Stimulated activated CD8-positive, alpha-beta memory T cell treated with anti-CD3 and anti-CD28 coated beads, Interleukin-12 subunit alpha, Interleukin-12 subunit beta, amount 100 ng/mL, for 4 hours (primary cell): ENCODE measurements around the gene USP9X.
A peak's percentile ranks its signal among the peaks of the same experiment; 100 is the strongest.
"Not testable (repeated sequence)": the region's sequence is repeated elsewhere in the genome, so short reads cannot be mapped to it uniquely, and the experiment has no call there.

ENCODE experiments used
- DNase-seq: peaks from one replicate; pipeline ENCODE4 v3.0.0-alpha.2; 2020; ENCODE audit warnings: low read depth

Gene USP9X

DNA sequence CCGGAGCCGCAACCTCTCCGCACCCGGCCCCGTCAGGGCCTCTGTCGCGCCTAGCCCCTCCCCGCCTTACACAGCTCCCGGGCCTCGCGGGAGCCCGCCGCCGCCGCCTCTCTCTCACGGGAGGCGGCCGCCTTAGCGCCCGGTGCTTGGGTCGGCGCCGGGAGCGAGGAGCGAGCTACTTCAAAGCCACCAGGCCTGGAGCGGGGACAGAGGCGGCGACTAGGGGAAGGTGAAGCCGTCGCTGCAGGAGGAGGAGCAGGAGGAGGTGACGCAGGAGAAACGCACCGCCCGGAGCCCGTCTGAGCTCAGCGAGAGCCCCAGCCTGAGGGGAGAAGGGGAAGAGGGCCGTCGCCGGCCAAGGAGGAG lies 250 bp downstream of the USP9X start:
- DNase-seq: peak; percentile 53

- peak; percentile 29 for DNase-seq
These were observed 807 bp downstream of the USP9X start for GRCh38 chrX:41085878-41086626.

DNA sequence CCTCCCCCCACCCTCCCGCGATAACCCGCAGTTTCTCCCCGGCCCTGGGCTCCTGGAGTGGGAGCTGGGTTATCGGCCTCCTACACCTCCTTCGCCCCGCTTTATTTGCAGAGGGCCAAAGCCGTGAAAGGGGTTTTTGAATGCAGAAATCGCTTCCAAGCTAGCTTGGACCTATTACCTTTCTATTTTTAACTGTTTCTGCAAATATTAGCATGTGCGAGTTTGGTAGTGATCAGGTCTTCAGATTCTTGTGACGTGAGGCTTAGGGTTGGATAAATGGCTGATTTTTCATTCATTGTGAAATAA lies 1.3 kb downstream of the USP9X start:
- DNase-seq: no peak

GRCh38 chrX:41087201-41087600 lies 2.0 kb downstream of the USP9X start:
- no peak for DNase-seq

GRCh38 chrX:41090568-41091238 lies 5.5 kb downstream of the USP9X start:
- DNase-seq: no peak

DNA sequence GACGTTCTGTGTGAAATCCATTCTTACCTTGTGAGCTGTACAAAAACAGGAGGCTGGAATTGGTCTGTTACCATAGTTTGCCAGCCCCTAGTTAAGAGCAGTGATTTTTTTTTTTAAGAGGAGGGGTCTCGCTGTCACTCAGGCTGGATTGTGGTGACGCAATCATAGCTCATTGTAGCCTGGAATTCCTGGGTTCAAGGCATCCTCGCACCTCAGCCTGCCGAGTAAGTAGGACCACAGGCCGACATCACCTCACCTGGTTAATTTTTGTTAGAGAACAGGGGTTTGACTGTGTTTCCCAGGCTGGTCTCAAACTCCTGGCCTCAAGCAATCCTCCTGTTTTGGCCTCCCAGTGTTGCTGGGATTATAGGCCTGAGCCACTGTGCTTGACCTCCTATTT lies 7.5 kb downstream of the USP9X start:
- no peak for DNase-seq

GRCh38 chrX:41095174-41095573 lies 9.9 kb downstream of the USP9X start:
- DNase-seq: no peak

GRCh38 chrX:41095908-41096307 lies 10.7 kb downstream of the USP9X start:
- DNase-seq: no peak

DNA sequence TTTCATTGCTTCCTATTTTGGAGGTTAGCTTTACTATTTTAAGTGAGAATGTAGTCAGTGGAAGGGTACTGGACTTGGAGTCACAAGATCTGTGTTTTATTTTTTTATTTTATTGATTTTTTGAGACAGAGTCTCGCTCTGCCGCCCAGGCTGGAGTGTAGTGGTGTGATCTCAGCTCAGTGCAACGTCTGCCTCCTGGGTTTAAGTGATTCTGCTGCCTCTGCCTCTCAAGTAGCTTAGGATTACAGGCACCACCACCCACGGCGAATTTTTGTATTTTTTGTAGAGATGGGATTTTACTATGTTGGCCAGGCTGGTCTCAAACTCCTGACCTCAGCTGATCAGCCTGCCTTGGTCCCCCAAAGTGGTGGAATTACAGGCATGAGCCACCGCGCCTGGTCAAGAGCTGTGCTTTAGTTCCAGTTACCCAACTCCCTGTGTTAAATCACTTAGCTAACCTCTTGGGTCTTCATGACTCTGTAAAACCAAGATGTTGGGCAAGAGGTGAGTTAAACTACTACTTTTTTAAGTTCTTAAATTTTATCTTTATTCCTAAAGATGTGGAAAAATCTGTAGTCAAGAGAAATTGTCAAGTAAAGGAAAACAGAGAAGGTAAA lies 11.2 kb downstream of the USP9X start:
- DNase-seq: no peak

DNA sequence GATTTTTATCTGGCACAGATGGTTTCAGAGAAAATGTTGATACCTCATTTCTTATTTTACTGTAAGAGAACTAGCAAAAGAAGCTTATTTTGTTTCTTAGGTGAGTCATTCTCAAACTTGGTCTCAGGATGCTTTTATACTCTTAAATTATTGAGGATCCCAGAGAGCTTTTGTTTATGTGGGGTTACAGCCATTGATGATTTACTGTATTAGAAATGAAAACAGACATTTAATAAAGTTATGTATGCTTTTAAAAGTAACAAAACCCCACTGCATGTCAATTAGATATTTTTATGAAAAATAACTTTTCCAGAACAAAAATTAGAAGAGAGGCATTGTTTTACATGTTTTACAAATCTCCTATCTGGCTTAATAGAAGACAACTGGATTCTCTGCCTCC lies 12.1 kb downstream of the USP9X start:
- no peak for DNase-seq

GRCh38 chrX:41100200-41100599 lies 15.0 kb downstream of the USP9X start:
- DNase-seq: no peak

- no peak for DNase-seq
These were observed 15.6 kb downstream of the USP9X start for GRCh38 chrX:41100819-41101218.

DNA sequence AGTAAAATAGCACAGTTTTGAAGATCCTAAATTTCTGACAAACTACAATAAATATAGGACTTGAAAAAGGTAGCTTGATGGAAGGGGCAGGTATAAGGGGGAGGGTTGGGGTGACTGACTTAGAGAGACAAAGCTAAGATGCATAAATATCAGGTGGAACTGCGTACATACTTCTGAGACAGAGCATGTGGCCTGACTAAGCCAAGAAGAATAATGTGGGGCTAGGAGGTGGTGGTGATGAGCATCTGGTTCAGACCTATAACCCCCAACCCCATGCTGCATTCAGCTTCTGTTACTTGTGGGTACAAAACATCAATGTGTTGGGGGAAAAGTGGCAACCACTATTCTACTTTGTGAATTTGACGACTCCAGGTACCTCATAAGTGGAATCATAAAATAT lies 19.8 kb downstream of the USP9X start:
- DNase-seq: no peak

DNA sequence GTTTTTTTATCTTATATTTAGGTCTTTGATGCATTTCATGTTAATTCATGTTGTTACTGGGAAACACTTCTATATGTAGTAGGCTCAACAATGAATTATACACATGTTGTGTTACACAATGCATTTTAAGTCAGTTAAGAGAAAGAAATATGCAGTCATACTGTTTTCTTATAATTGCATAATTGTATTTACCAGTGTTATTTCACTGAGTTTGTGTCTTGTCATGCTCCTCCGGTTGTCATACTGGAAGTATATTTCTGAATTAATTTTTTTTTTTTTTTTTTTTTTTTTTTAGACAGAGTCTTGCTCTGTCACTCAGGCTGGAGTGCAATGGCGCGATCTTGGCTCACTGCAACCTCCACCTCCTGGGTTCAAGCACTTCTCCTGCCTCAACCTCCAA lies 21.0 kb downstream of the USP9X start:
- DNase-seq: not testable (repeated sequence)

DNA sequence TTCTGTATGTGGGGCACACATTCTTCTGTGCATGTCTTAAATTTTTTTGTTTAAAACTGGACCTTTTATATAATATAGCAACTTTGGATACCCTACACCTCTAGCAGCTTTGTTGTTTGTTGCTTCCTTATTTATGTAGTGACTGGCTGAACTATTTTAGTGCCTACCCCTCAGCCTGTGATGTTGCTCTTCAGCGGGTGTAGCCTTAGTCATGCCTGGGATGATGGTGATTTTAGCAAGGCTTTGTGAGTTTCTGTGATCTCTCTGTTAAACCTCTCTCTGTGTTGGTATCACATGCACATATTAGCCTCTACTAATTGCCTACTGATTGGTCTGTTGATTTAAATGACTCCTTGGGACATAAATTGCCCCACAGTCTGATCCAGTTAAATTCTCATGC lies 22.8 kb downstream of the USP9X start:
- DNase-seq: no peak

DNA sequence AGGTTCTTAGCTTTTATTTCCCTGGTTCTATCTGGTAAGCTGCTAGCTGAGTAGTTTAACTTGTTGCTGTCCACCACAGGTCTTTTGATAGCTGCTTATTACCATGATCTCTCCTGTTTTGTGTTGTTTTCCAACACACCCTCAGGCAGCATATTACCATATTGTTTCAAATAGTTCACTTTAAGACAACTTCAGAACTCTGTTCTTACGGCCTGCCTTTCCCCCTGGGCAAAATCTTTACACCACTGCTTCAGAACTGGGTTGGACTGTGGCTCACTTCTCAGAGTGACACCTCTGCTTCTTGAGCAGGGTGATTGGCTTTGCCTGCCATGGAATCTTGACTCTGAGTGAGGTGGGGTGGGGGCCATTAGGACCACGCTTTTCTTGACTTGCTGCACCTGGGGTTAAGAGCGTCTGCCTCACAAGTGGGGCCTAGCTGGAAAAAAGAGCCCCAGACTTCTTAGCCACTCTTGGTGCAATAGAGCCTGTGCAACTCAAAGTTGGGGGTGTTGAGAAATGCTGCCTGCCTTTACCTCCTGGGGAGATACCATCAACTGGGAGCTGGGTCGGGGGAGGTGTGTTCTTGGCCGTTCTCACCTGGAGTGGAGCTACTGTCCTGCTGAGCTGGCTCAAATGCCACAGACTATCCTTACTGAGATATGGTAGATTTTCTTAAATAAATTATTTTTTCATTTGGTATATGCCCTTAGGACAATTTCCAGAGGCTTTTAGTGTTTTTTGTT lies 23.4 kb downstream of the USP9X start:
- no peak for DNase-seq

- no peak for DNase-seq
These were observed 25.8 kb downstream of the USP9X start for GRCh38 chrX:41110801-41111625.

- not testable (repeated sequence) for DNase-seq
These were observed 29.8 kb downstream of the USP9X start for GRCh38 chrX:41115104-41115425.

DNA sequence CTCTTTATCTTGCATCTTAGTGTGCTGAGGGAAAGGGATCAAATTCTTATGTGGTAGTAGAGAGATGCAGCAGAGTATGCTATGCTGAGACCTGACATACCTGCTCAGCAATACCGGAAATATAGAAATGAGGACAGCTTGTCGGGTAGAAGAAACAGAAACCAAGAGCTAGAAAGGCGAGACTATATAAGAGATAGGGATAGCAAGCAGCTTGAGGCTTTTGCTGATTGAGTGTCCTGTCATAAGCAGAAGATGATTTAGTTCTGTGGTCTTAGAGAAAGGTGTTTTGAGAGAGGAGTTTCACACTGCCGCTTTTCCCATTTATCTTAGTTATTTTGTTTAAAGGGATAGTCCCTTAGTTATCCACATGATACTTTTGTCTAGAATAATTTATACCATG lies 31.7 kb downstream of the USP9X start:
- no peak for DNase-seq

GRCh38 chrX:41118156-41118555 lies 32.9 kb downstream of the USP9X start:
- no peak for DNase-seq

DNA sequence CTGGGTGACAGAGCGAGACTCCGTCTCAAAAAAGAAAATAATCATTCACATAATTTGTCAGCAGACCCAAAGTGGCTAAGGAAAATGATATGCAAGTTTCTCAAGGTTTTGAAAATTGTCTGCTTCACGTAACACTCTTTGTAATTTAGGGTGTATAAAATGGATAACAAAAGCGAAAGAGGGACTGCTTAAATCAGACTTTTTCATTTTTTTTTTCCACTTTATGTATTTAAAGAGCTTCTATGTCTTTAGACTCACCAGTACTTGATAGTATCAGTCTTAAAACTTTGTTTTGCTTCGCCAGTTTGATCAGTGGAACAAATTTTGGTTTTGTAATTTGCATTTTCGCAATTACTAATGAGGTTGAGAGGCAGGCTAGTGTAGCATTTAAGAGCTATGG lies 34.6 kb downstream of the USP9X start:
- DNase-seq: no peak

- DNase-seq: no peak
These were observed 36.5 kb downstream of the USP9X start for GRCh38 chrX:41121766-41122165.
